AG09319 (cell line): ENCODE results near the gene TSPEAR.

Experiments used
- DNase-seq: peaks from one replicate; pipeline ENCODE4 v3.0.0-alpha.2; 2010; ENCODE audit warnings: low read depth; ENCODE audit errors: extremely low read depth
- CTCF ChIP-seq: IDR thresholded peaks from 2 replicates; pipeline ENCODE4 v1.5.1; 2011; ENCODE audit warnings: low read depth, mild to moderate bottlenecking, inconsistent platforms, low read length, moderate library complexity

The TSPEAR gene

GRCh38 chr21:44497703-44498126 is 213.7 kb downstream of the TSPEAR start:
- DNase-seq, result no peak
- no peak for TF ChIP-seq CTCF

- no peak for TF ChIP-seq CTCF
- DNase-seq, result no peak
Observed at GRCh38 chr21:44496564-44497550, 214.5 kb downstream of the TSPEAR start.

GRCh38 chr21:44495611-44496563 is 215.5 kb downstream of the TSPEAR start:
- TF ChIP-seq CTCF, result no peak
- DNase-seq, result no peak

- no peak for DNase-seq
- no peak for TF ChIP-seq CTCF
Observed at GRCh38 chr21:44494956-44495355, 216.4 kb downstream of the TSPEAR start.

- DNase-seq, result no peak
- no peak for TF ChIP-seq CTCF
Observed at GRCh38 chr21:44494418-44494817, 217.0 kb downstream of the TSPEAR start.

GRCh38 chr21:44492567-44493385 is 218.6 kb downstream of the TSPEAR start:
- TF ChIP-seq CTCF, result no peak
- no peak for DNase-seq
